HepG2 (cell line): ENCODE data around the gene UAP1. TPM values are rescaled to one million over a fixed set of nuclear protein-coding genes. Genes with fewer than 3 reads are reported as not detected.
A peak's percentile ranks its signal among the peaks of the same experiment; 100 is the strongest.

Experiments used
- ATAC-seq: fragments of 200-7000 bp; cut with Tn5 transposase; 3 replicates; pipeline ENCODE4 v1.9.1; 2020; ENCODE audit warnings: mild to moderate bottlenecking, moderate library complexity
- BruUV-seq: library from RNA; stranded (reverse); fragments of 400-500 nt; replicated peaks from 2 replicates; lab custom pipeline; 2021; lab: Mats Ljungman, UMichigan
- CTCF ChIA-PET: fragments of 300-600 bp; formaldehyde crosslinking; extraction: SDS; loops from one replicate; lab custom pipeline; 2021; ENCODE audit warnings: low total read pairs, inconsistent platforms, low intra/inter-chr PET ratio; lab: Yijun Ruan, JAX
- POLR2A ChIA-PET: fragments of 350-600 bp; sonication (Branson Sonifier 250); formaldehyde crosslinking; loops from one replicate; lab custom pipeline; 2020; ENCODE audit warnings: antibody characterized with exemption, inconsistent platforms; lab: Yijun Ruan, JAX
- DNase-seq: peaks from one replicate; pipeline ENCODE4 v3.0.0-alpha.2; 2015; ENCODE audit warnings: low spot score
- FAIRE-seq: peaks from 3 replicates; lab custom pipeline; 2011; peaks lifted over from hg19 to GRCh38; lab: Jason Lieb, UNC
- H2AFZ ChIP-seq: one replicate; pipeline ENCODE4 v1.6.1; 2011; ENCODE audit warnings: low read length, inconsistent platforms
- H3K27ac ChIP-seq: fragments of 300-600 bp; 3 replicates; pipeline ENCODE4 v1.8.0; 2011; ENCODE audit warnings: mixed run types, mild to moderate bottlenecking, mixed read lengths, low read length, inconsistent platforms; ENCODE audit not compliant: insufficient read depth; ENCODE audit errors: extremely low read length
- H3K27me3 ChIP-seq, 2 experiments: fragments of 200-600 bp in 1 of 2; 2 replicates in 1 of 2; 3 replicates in 1 of 2; pipeline versions ENCODE4 v1.6.0 to v1.8.0; 2011; ENCODE audit warnings: low read length in 2 of 2, mild to moderate bottlenecking in 2 of 2, moderate library complexity in 2 of 2, inconsistent platforms in 1 of 2; ENCODE audit not compliant: insufficient read depth in 2 of 2, control insufficient read depth in 1 of 2
- H3K36me3 ChIP-seq, 2 experiments: fragments of 200-600 bp in 1 of 2; replicated peaks in 1 of 2; 2 replicates in 1 of 2; 3 replicates in 1 of 2; pipeline versions ENCODE4 v1.5.1 to v1.8.0; 2011; ENCODE audit warnings: low read length in 2 of 2, inconsistent platforms in 1 of 2; ENCODE audit not compliant: insufficient read depth in 2 of 2, control insufficient read depth in 1 of 2
- H3K4me1 ChIP-seq: 2 replicates; pipeline ENCODE4 v1.5.1; 2012; ENCODE audit warnings: low read length, inconsistent platforms; ENCODE audit not compliant: insufficient read depth
- H3K4me2 ChIP-seq: 2 replicates; pipeline ENCODE4 v1.6.0; 2011; ENCODE audit warnings: low read depth, low read length, inconsistent platforms
- H3K4me3 ChIP-seq, 3 experiments: fragments of 200-600 bp in 1 of 3; sonication (generic), shearing (Covaris generic) in 1 of 3; replicated peaks in 1 of 3; 2 replicates each; pipeline ENCODE4 v1.5.1; 2011 to 2016; ENCODE audit warnings: low read length in 3 of 3, inconsistent platforms in 2 of 3, low read depth in 2 of 3, mild to moderate bottlenecking in 2 of 3, control low read depth in 1 of 3, mixed read lengths in 1 of 3; ENCODE audit not compliant: insufficient read depth in 1 of 3
- H3K79me2 ChIP-seq: one replicate; pipeline ENCODE4 v1.6.1; 2011; ENCODE audit warnings: low read length, inconsistent platforms; ENCODE audit not compliant: insufficient read depth
- H3K9ac ChIP-seq: 2 replicates; pipeline ENCODE4 v1.6.0; 2011; ENCODE audit warnings: mild to moderate bottlenecking, low read depth, low read length, inconsistent platforms; ENCODE audit not compliant: insufficient read depth
- H3K9me3 ChIP-seq: 2 replicates; pipeline ENCODE4 v1.5.1; 2012; ENCODE audit warnings: mild to moderate bottlenecking, low read length
- H4K20me1 ChIP-seq: 2 replicates; pipeline ENCODE4 v1.6.0; 2011; ENCODE audit warnings: inconsistent platforms, mild to moderate bottlenecking, low read length, moderate library complexity; ENCODE audit not compliant: insufficient read depth
- ELF1 ChIP-seq: sonication (generic); formaldehyde crosslinking; IDR thresholded peaks from 2 replicates; pipeline ENCODE4 v1.4.0; 2020; ENCODE audit warnings: missing genetic modification reagents
- FOXK2 ChIP-seq: fragments of 450-650 bp; IDR thresholded peaks from 2 replicates; pipeline ENCODE4 v1.6.1; 2016
- NCOR1 ChIP-seq: fragments of 200-600 bp; sonication (generic); IDR thresholded peaks from 2 replicates; pipeline ENCODE4 v1.7.0; 2017; ENCODE audit warnings: antibody characterized with exemption, low read length, borderline replicate concordance
- NR2F2 ChIP-seq: IDR thresholded peaks from 2 replicates; pipeline ENCODE4 v1.6.1; 2012; ENCODE audit warnings: low read depth, inconsistent platforms, borderline replicate concordance
- PAX8 ChIP-seq: sonication (generic); formaldehyde crosslinking; IDR thresholded peaks from 2 replicates; pipeline ENCODE4 v1.8.0; 2022; ENCODE audit warnings: mild to moderate bottlenecking, missing genetic modification reagents, borderline replicate concordance
- TEAD3 ChIP-seq: optimal IDR thresholded peaks from 2 replicates; pipeline ENCODE3; 2016; ENCODE audit warnings: borderline replicate concordance
- TOE1 ChIP-seq: sonication (generic); formaldehyde crosslinking; IDR thresholded peaks from 2 replicates; pipeline ENCODE4 v1.4.0; 2020; ENCODE audit warnings: mild to moderate bottlenecking, missing genetic modification reagents
- ZBTB20 ChIP-seq: sonication (generic); formaldehyde crosslinking; IDR thresholded peaks from 2 replicates; pipeline ENCODE4 v1.8.1; 2023; ENCODE audit warnings: missing genetic modification reagents, low read depth, mild to moderate bottlenecking, borderline replicate concordance
- ZNF407 ChIP-seq: sonication (generic); formaldehyde crosslinking; IDR thresholded peaks from one replicate; pipeline ENCODE4 v1.5.1; 2020; ENCODE audit warnings: mild to moderate bottlenecking, missing genetic modification reagents; ENCODE audit errors: not compliant biosample characterization
- ZNF639 ChIP-seq: conservative IDR thresholded peaks from 2 replicates; pipeline ENCODE4 v1.6.1; 2018; ENCODE audit warnings: missing genetic modification reagents
- ZNF781 ChIP-seq: sonication (generic); formaldehyde crosslinking; IDR thresholded peaks from 2 replicates; pipeline ENCODE4 v1.5.1; 2020; ENCODE audit warnings: borderline replicate concordance, mild to moderate bottlenecking, missing genetic modification reagents; ENCODE audit errors: not compliant biosample characterization
- WGBS: methylation state at CpG from one replicate; pipeline ENCODE4 v1.1.6; 2017; ENCODE audit warnings: low lambda C conversion rate; 5-methylcytosine and 5-hydroxymethylcytosine counted together
- in situ Hi-C: cut with HindIII; loops from 2 replicates; pipeline ENCODE4 v1.10.0; 2017; ENCODE audit warnings: low pct_unique_long_range_greater_than_20kb; ENCODE audit not compliant: extremely low pct_ligation_motif_present
- intact Hi-C: fragments of 100-400 bp; cut with micrococcal nuclease; formaldehyde crosslinking; loops from one replicate; pipeline ENCODE4 v1.10.0; 2022; ENCODE audit not compliant: unreplicated experiment
- polyA plus RNA-seq, 8 experiments: library from polyadenylated mRNA; depleted of rRNA in 3 of 8; stranded (reverse) in 7 of 8; unstranded in 1 of 8; fragments of >200 nt; fragmentation: Illumina TruSeq in 4 of 8; extraction: Trizol in 4 of 8; gene quantifications; 2 replicates each; pipeline versions ENCODE4 v1.2.1 to v1.2.3, GENCODE V29; 2011 to 2016; ENCODE audit warnings: low read depth in 4 of 8, missing spikeins in 1 of 8, mixed read lengths in 1 of 8; ENCODE audit not compliant: insufficient read depth in 1 of 8
- total RNA-seq, 5 experiments: library from RNA; depleted of rRNA; stranded (reverse); fragments of >200 nt; fragmentation: Illumina TruSeq; extraction: Trizol; gene quantifications; 2 replicates each; pipeline ENCODE4 v1.2.3, GENCODE V29; 2016; ENCODE audit warnings: low read depth in 1 of 5
- TF ChIP-seq, protein P1 (sequence below): sonication (generic); formaldehyde crosslinking; IDR thresholded peaks from 2 replicates; pipeline ENCODE4 v1.5.0; 2020; ENCODE audit warnings: missing genetic modification reagents

UAP1 gene
- total and polyA plus RNA-seq, 2 of the 13 experiments (the other 11 are each of a cell fraction or from before 2014, with no cell fraction given) = 48.4 to 117 TPM

- H3K36me3 ChIP-seq = no peaks in the 10 kb centered on the region
- ChIA-PET CTCF (no interaction called here), POLR2A (interaction anchor here (0.7 kb wide), 1 partner anchor 34 kb away, joined by 3 read pairs; no protein-coding TSS in a partner anchor)
- no peak overlapping the region for H2AFZ ChIP-seq
- DNase-seq = peak; percentile 93
- BruUV-seq = TSS peak; percentile 97
- peak; percentile 73 for ATAC-seq
- H3K4me1 ChIP-seq = peaks cover 37% of the 10 kb centered on the region
- peak overlapping the region; percentile 95 for H3K27ac ChIP-seq
- H3K27me3 ChIP-seq = no peaks in the 10 kb centered on the region; a peak in 1 of 5 replicates
- FAIRE-seq = peak; percentile 65
- H3K9ac ChIP-seq = peak overlapping the region; percentile 75
- peak overlapping the region; percentile 84 for H3K4me2 ChIP-seq
- 2% methylated on average over 9 of the region's 9 CpGs for WGBS
- peak overlapping the region; percentile 79 to 100 (median 96) for H3K4me3 ChIP-seq
- in situ Hi-C loops = no loop called here
- intact Hi-C loops = loop anchor here (2.0 to 5.0 kb wide), 2 partner anchors 37 to 62 kb away; no protein-coding TSS in a partner anchor
- peaks cover 39% of the 10 kb centered on the region for H3K79me2 ChIP-seq
- H3K9me3 ChIP-seq = no peaks in the 10 kb centered on the region
- peaks cover 11% of the 10 kb centered on the region; the same call in 1 of the 2 replicates for H4K20me1 ChIP-seq
- TF ChIP-seq, protein P1, sequence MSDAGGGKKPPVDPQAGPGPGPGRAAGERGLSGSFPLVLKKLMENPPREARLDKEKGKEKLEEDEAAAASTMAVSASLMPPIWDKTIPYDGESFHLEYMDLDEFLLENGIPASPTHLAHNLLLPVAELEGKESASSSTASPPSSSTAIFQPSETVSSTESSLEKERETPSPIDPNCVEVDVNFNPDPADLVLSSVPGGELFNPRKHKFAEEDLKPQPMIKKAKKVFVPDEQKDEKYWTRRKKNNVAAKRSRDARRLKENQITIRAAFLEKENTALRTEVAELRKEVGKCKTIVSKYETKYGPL (CRISPR knock-in tag) = peak; percentile 98
- TF ChIP-seq NCOR1 (peak; percentile 75; the same call in 1 of the 2 replicates), ZNF781 (CRISPR knock-in tag) (peak; percentile 27), TOE1 (CRISPR knock-in tag) (0 out of 2 replicates have a peak, but pooled peaks have one; percentile 39), ZNF639 (CRISPR knock-in tag) (0 out of 2 replicates have a peak, but pooled peaks have one; percentile 36), ELF1 (CRISPR knock-in tag) (peak; percentile 14; the same call in 1 of the 2 replicates), TEAD3 (CRISPR knock-in tag) (peak; percentile 96), NR2F2 (peak; percentile 63; the same call in 1 of the 2 replicates), PAX8 (CRISPR knock-in tag) (no peak), FOXK2 (peak; percentile 95), ZNF407 (CRISPR knock-in tag) (no peak), ZBTB20 (CRISPR knock-in tag) (peak; percentile 92; the same call in 1 of the 2 replicates)
These were observed 1.1 kb upstream of the UAP1 start for GRCh38 chr1:162560303-162561036.
